ENCODE measurements around the gene SPATS2. TPM values are rescaled to one million over a fixed set of nuclear protein-coding genes. Genes with fewer than 3 reads are reported as not detected.

Gene SPATS2
- total RNA-seq, 1 experiment from 2014 or later = 74.2 TPM

DNA sequence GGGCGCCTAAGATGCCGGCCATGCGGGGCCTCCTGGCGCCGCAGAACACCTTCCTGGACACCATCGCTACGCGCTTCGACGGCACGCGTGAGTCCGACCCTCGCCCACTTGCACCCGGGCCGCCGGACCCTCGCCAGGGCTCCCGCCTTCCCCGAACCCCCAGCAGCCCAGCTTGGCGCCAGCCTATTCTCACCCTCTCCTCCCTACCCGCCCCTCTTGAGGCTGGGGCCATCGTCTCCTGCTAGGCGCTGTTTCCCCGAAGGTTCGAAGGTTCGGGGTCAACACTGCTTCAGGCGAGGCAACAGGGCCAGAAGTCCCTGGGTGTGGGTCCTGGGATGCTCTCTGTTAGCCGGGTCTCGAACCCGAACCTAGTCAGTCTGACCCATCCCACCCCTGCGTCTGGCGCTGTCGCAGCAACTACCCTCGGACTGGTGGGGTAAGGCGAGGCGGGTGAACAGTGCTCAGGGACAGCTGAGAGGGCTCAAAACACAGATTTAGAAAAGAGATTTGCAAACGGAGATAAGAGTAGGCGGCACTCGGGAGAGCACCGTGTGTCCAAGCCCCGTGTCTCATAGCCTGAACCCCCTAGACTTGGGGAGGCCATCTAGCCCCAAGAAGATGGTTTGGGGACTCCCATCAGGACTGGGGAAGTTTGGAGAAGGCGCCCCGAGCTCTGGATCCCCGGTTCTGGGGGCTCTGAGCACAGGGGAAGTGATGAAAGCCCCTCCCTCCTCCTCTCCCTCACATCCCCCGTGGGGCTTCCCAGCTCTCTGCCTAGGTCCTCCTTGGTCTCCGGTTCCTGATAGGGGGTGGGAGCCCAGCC lies 172.4 kb downstream of the SPATS2 start:
- Histone ChIP-seq H3K4me1 (ENCODE audit: control insufficient read depth in 1 of 2, insufficient read depth in 2 of 2, low read length in 2 of 2) (peaks cover 40 to 48% of the 10 kb centered on the region in 2 experiments), H3K9ac (ENCODE audit: low read length) (peak overlapping the region; percentile 88), H3K79me2 (ENCODE audit: insufficient read depth, low read length) (peaks cover 16% of the 10 kb centered on the region), H3K9me3 (ENCODE audit: control insufficient read depth in 1 of 2, insufficient read depth in 1 of 2, low read depth in 1 of 2, low read length in 2 of 2) (no peaks in the 10 kb centered on the region), H4K20me1 (ENCODE audit: insufficient read depth) (no peaks in the 10 kb centered on the region), H3K36me3 (ENCODE audit: control insufficient read depth in 1 of 2, insufficient read depth in 2 of 2, low read length in 2 of 2) (peaks cover 0 to 7% of the 10 kb centered on the region in 2 experiments; a peak in 2 of 4 replicates), H2AFZ (ENCODE audit: low read depth, low read length, poor library complexity, severe bottlenecking) (no peak overlapping the region), H3K4me3 (replicated peaks in 1 of 2; ENCODE audit: low read depth in 1 of 2, low read length in 2 of 2) (peak overlapping the region; percentile 87 to 89), H3K27ac (ENCODE audit: low read depth, low read length) (peak overlapping the region; percentile 83), H3K9me2 (ENCODE audit: insufficient read depth) (no peaks in the 10 kb centered on the region), H3K27me3 (ENCODE audit: insufficient read depth, low read length) (no peaks in the 10 kb centered on the region), H3K4me2 (ENCODE audit: low read length) (peak overlapping the region; percentile 100)
- 0 out of 2 replicates have a peak, but pooled peaks have one; percentile 3 for TF ChIP-seq ZFX (IDR thresholded peaks at IDR 0.05)
- TF ChIP-seq JUND (IDR thresholded peaks at IDR 0.05) = no peak
- ATAC-seq (peak; percentile 10), DNase-seq (ENCODE audit: low read depth, low spot score) (no peak)
- ChIA-PET CTCF (interaction anchor here (1.6 kb wide), 1 partner anchor 181 kb away, joined by 5 read pairs; no protein-coding TSS in a partner anchor), POLR2A (no interaction called here), RAD21 (ENCODE audit: low non-redundant PET in 1 of 2, low total read pairs in 2 of 2, uncharacterized antibody in 2 of 2, unreplicated experiment in 2 of 2) (no interaction called here)
- intact Hi-C loops (cut with micrococcal nuclease) = no loop called here
- TSS peak; percentile 45 for BruUV-seq (replicated peaks)

DNA sequence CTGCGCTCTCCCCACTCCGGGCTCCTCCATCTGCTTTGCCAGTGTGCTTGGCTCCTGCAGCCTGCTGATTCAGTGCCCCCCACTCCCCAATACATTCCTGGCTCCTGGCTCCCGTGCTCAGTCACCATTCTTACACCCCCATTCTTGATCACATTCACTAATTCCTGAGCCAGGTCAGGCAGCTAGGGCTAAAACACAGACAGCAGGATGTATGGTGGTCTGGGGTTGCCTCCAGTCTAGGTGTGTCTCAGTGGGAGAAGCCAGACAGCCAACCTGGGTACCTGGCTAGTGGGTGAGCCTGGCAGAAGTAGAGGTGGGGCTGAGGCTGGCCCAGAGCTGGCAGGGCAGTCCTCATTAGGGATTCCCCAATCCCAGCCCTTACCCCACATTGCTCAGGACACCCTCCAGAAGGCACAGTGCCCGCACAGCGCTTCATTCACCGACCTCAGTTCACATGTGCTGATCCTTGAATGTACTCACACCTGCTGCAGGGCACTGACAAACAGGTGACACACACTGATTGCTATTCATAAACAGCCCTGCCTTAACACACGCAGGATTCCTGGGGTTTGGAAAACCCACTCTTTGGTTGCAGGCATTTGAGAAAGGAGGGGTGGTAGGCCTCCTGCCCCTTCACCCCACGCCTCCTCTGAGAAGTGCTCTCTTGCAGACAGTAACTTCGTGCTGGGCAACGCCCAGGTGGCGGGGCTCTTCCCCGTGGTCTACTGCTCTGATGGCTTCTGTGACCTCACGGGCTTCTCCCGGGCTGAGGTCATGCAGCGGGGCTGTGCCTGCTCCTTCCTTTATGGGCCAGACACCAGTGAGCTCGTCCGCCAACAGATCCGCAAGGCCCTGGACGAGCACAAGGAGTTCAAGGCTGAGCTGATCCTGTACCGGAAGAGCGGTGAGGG lies 173.2 kb downstream of the SPATS2 start:
- H3K27ac ChIP-seq (ENCODE audit: low read depth, low read length) = peak overlapping the region; percentile 83; the same call in 1 of the 2 replicates
- ChIA-PET CTCF (no interaction called here), RAD21 (ENCODE audit: low non-redundant PET in 1 of 2, low total read pairs in 2 of 2, uncharacterized antibody in 2 of 2, unreplicated experiment in 2 of 2) (no interaction called here), POLR2A (interaction anchor here (0.5 kb wide), 1 partner anchor 173 kb away, joined by 3 read pairs; the partner anchor contains the start of gene SPATS2)
- peaks cover 0 to 7% of the 10 kb centered on the region in 2 experiments; a peak in 2 of 4 replicates for H3K36me3 ChIP-seq (ENCODE audit: control insufficient read depth in 1 of 2, insufficient read depth in 2 of 2, low read length in 2 of 2)
- H3K4me3 ChIP-seq (replicated peaks in 1 of 2; ENCODE audit: low read depth in 1 of 2, low read length in 2 of 2) = peak overlapping the region; percentile 87 to 89
- H2AFZ ChIP-seq (ENCODE audit: low read depth, low read length, poor library complexity, severe bottlenecking) = no peak overlapping the region
- DNase-seq (ENCODE audit: low read depth, low spot score) = no peak
- ATAC-seq = no peak
- H3K4me1 ChIP-seq (ENCODE audit: control insufficient read depth in 1 of 2, insufficient read depth in 2 of 2, low read length in 2 of 2) = peaks cover 38 to 48% of the 10 kb centered on the region in 2 experiments
- intact Hi-C loops (cut with micrococcal nuclease) = no loop called here
- H3K27me3 ChIP-seq (ENCODE audit: insufficient read depth, low read length) = no peaks in the 10 kb centered on the region
- no peaks in the 10 kb centered on the region for H3K9me2 ChIP-seq (ENCODE audit: insufficient read depth)
- peaks cover 16% of the 10 kb centered on the region for H3K79me2 ChIP-seq (ENCODE audit: insufficient read depth, low read length)
- H3K4me2 ChIP-seq (ENCODE audit: low read length) = peak overlapping the region; percentile 100
- H3K9me3 ChIP-seq (ENCODE audit: control insufficient read depth in 1 of 2, insufficient read depth in 1 of 2, low read depth in 1 of 2, low read length in 2 of 2) = no peaks in the 10 kb centered on the region
- no TSS peak for BruUV-seq (replicated peaks)
- no peaks in the 10 kb centered on the region for H4K20me1 ChIP-seq (ENCODE audit: insufficient read depth)
- peak overlapping the region; percentile 88 for H3K9ac ChIP-seq (ENCODE audit: low read length)
- TF ChIP-seq FOSL1 (IDR thresholded peaks at IDR 0.05; ENCODE audit: low read depth) (no peak), POLR2A (IDR thresholded peaks at IDR 0.05; ENCODE audit: borderline replicate concordance, extremely low read depth, insufficient read depth, insufficient read length) (no peak), EZH2phosphoT487 (IDR thresholded peaks at IDR 0.05; ENCODE audit: borderline replicate concordance) (no peak), EZH2 (IDR thresholded peaks at IDR 0.05) (no peak)
- TF ChIP-seq, protein P1, sequence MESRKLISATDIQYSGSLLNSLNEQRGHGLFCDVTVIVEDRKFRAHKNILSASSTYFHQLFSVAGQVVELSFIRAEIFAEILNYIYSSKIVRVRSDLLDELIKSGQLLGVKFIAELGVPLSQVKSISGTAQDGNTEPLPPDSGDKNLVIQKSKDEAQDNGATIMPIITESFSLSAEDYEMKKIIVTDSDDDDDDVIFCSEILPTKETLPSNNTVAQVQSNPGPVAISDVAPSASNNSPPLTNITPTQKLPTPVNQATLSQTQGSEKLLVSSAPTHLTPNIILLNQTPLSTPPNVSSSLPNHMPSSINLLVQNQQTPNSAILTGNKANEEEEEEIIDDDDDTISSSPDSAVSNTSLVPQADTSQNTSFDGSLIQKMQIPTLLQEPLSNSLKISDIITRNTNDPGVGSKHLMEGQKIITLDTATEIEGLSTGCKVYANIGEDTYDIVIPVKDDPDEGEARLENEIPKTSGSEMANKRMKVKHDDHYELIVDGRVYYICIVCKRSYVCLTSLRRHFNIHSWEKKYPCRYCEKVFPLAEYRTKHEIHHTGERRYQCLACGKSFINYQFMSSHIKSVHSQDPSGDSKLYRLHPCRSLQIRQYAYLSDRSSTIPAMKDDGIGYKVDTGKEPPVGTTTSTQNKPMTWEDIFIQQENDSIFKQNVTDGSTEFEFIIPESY (IDR thresholded peaks at IDR 0.05; ENCODE audit: extremely low read depth, insufficient replicate concordance, low read length) = no peak
- TF ChIP-seq, protein P2, sequence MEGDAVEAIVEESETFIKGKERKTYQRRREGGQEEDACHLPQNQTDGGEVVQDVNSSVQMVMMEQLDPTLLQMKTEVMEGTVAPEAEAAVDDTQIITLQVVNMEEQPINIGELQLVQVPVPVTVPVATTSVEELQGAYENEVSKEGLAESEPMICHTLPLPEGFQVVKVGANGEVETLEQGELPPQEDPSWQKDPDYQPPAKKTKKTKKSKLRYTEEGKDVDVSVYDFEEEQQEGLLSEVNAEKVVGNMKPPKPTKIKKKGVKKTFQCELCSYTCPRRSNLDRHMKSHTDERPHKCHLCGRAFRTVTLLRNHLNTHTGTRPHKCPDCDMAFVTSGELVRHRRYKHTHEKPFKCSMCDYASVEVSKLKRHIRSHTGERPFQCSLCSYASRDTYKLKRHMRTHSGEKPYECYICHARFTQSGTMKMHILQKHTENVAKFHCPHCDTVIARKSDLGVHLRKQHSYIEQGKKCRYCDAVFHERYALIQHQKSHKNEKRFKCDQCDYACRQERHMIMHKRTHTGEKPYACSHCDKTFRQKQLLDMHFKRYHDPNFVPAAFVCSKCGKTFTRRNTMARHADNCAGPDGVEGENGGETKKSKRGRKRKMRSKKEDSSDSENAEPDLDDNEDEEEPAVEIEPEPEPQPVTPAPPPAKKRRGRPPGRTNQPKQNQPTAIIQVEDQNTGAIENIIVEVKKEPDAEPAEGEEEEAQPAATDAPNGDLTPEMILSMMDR (IDR thresholded peaks at IDR 0.05 in 2 of 3, conservative IDR thresholded peaks at IDR 0.05 in 1 of 3; ENCODE audit: borderline replicate concordance in 1 of 3, insufficient read depth in 1 of 3, low read depth in 2 of 3, low read length in 2 of 3) = no peak
